Activated B cell treated with CpG ODN at 0.5 μM for 24 hours (primary cell): Measurements from ENCODE around the gene RICTOR. TPM values are rescaled to one million over a fixed set of nuclear protein-coding genes. Genes with fewer than 3 reads are reported as not detected.

ENCODE experiments used
- ATAC-seq: fragments of 200-7000 bp; cut with Tn5 transposase; one replicate; pipeline ENCODE4 v1.10.0; 2021; ENCODE audit warnings: low read depth, mild to moderate bottlenecking, moderate library complexity
- CTCF ChIA-PET: fragments of 350-600 bp; sonication (Branson Sonifier 250); formaldehyde crosslinking; loops from one replicate; lab custom pipeline; 2021; ENCODE audit warnings: antibody characterized with exemption; lab: Charles Lee
- POLR2A ChIA-PET: fragments of 350-600 bp; sonication (Branson Sonifier 250); formaldehyde crosslinking; loops from one replicate; lab custom pipeline; 2021; ENCODE audit warnings: antibody characterized with exemption; lab: Charles Lee
- DNase-seq: peaks from one replicate; pipeline ENCODE4 v3.0.0; 2022
- H3K27ac Mint-ChIP-seq: one replicate; pipeline ENCODE4 v1.8.0; 2020; ENCODE audit warnings: mixed read lengths
- H3K27me3 Mint-ChIP-seq: one replicate; pipeline ENCODE4 v1.8.0; 2021; ENCODE audit warnings: mixed read lengths
- H3K36me3 Mint-ChIP-seq: one replicate; pipeline ENCODE4 v1.8.0; 2021; ENCODE audit warnings: low read depth, mixed read lengths
- H3K4me1 Mint-ChIP-seq: one replicate; pipeline ENCODE4 v1.8.0; 2021; ENCODE audit warnings: mixed read lengths
- H3K4me3 Mint-ChIP-seq: one replicate; pipeline ENCODE4 v1.8.0; 2020; ENCODE audit warnings: mild to moderate bottlenecking, mixed read lengths
- H3K9me3 Mint-ChIP-seq: one replicate; pipeline ENCODE4 v1.8.0; 2020; ENCODE audit warnings: mixed read lengths
- intact Hi-C: fragments of 100-400 bp; cut with micrococcal nuclease; formaldehyde crosslinking; loops from one replicate; pipeline ENCODE4 v1.15.1; 2024
- total RNA-seq: library from RNA; stranded (reverse); gene quantifications from 2 replicates; pipeline ENCODE4 v1.2.3, GENCODE V29; 2022
- TF ChIP-seq, protein P1 (sequence below): fragments of 200-600 bp; IDR thresholded peaks from one replicate; pipeline ENCODE4 v1.8.0; 2022; ENCODE audit warnings: antibody characterized with exemption, mild to moderate bottlenecking

RICTOR gene
- total RNA-seq, 1 donor from 2014 or later: 51.8 TPM

DNA sequence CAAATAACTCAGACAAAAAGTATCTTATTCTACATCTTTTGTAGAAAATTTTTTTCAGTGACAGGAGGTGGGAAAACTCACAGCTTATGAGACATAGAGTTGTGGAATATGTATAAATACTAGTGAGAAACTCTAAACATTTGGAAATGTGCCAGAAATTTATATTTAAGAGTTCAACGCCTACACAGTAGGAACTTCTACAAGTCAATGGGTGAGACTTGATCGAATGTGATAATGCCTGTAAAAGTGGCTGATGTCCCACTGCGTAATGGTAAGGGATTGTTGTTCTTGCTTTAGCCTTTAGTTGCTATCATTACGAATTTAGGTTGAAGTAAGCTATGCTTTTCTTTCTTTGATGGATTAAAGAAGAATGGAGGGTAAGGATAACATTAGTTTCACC is 40.0 kb upstream of the RICTOR start:
- intact Hi-C loops: no loop called here
- DNase-seq: no peak
- ATAC-seq: no peak
- TF ChIP-seq, protein P1, sequence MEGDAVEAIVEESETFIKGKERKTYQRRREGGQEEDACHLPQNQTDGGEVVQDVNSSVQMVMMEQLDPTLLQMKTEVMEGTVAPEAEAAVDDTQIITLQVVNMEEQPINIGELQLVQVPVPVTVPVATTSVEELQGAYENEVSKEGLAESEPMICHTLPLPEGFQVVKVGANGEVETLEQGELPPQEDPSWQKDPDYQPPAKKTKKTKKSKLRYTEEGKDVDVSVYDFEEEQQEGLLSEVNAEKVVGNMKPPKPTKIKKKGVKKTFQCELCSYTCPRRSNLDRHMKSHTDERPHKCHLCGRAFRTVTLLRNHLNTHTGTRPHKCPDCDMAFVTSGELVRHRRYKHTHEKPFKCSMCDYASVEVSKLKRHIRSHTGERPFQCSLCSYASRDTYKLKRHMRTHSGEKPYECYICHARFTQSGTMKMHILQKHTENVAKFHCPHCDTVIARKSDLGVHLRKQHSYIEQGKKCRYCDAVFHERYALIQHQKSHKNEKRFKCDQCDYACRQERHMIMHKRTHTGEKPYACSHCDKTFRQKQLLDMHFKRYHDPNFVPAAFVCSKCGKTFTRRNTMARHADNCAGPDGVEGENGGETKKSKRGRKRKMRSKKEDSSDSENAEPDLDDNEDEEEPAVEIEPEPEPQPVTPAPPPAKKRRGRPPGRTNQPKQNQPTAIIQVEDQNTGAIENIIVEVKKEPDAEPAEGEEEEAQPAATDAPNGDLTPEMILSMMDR: no peak
- CTCF ChIA-PET: no interaction called here
- Mint-ChIP-seq H3K36me3 (no peaks in the 10 kb centered on the region), H3K4me1 (no peaks in the 10 kb centered on the region), H3K27me3 (peaks cover 4% of the 10 kb centered on the region), H3K27ac (no peak overlapping the region), H3K4me3 (no peak overlapping the region), H3K9me3 (no peaks in the 10 kb centered on the region)
- POLR2A ChIA-PET: no interaction called here

DNA sequence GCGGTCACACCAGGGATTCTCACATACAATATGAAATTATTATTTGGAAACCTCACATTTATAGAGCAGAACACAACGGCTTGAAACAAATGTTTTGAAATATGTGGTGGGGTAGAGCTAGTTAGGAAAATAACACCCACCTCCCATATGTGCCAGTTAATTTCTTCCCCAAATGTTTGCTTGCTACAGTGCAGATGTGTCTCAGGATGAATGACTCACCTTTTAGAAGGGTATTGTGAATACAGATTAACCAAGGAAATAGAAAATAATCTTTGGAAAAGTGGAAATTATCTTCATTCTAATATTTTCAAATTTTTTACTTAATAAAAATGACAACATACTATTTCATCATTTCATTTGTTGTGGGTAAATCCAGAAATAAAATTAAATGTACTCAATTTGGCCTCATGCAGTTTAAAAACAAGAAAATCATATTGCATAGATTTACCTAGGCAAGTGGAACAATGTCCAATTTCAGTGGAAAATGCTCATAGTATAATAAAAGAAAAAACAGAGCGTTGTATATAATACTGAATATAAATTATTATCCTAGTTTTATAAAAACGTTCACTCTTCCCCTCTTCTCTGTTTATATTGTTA is 39.3 kb upstream of the RICTOR start:
- ATAC-seq: no peak
- H3K36me3 Mint-ChIP-seq: no peaks in the 10 kb centered on the region

DNA sequence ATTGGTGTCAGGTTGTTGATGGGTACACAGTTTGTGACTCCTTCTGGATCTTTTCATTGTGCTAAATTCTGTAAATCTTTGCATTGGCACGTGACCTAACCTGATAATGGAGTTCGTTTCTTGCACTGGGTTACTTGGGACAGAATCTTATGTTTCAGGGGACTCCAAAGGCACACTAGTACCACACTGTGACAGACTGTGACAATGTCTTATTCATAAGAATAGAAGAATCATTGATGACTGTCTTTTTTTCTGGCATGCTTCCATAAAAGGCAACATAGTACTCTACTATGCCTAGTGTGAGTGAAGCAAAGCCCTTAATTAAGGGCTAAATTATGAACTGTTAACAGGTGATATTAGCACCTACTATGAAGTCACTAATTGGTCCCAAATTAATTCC is 35.4 kb upstream of the RICTOR start:
- no peak overlapping the region for H3K4me3 Mint-ChIP-seq
- no peaks in the 10 kb centered on the region for H3K36me3 Mint-ChIP-seq
- ChIA-PET CTCF (no interaction called here), POLR2A (no interaction called here)
- TF ChIP-seq, protein P1: no peak
- ATAC-seq (no peak), DNase-seq (no peak)
- no peak overlapping the region for H3K27ac Mint-ChIP-seq
- H3K4me1 Mint-ChIP-seq: peaks cover 4% of the 10 kb centered on the region
- no peaks in the 10 kb centered on the region for H3K9me3 Mint-ChIP-seq
- intact Hi-C loops: no loop called here
- H3K27me3 Mint-ChIP-seq: no peaks in the 10 kb centered on the region

More for the DNA sequence above, 39.3 kb upstream of the RICTOR start:
- Mint-ChIP-seq H3K27me3 (peaks cover 4% of the 10 kb centered on the region), H3K27ac (no peak overlapping the region), H3K4me1 (no peaks in the 10 kb centered on the region), H3K9me3 (no peaks in the 10 kb centered on the region), H3K4me3 (no peak overlapping the region)
- intact Hi-C loops: no loop called here
- no peak for DNase-seq
- CTCF ChIA-PET: no interaction called here
- POLR2A ChIA-PET: no interaction called here
- TF ChIP-seq, protein P1: no peak

DNA sequence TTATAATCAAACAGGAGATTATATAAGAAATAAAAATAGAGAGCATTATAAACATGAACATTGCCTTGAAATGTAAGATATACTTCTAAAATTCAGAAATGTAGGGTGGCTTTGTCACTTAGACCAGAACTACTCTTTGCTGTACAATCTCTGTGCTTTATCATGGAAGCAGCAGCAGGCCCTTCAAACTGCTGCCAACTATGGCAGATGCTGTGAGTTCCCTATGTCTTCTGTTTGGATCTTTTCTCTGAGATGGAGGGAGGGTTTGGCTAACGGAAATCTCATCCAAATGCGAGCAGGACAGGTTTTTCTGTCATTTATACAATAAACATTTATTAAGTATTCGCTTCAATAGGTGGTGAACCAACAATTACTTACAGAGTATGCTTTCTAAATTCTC is 34.8 kb upstream of the RICTOR start:
- H3K27ac Mint-ChIP-seq: no peak overlapping the region

DNA sequence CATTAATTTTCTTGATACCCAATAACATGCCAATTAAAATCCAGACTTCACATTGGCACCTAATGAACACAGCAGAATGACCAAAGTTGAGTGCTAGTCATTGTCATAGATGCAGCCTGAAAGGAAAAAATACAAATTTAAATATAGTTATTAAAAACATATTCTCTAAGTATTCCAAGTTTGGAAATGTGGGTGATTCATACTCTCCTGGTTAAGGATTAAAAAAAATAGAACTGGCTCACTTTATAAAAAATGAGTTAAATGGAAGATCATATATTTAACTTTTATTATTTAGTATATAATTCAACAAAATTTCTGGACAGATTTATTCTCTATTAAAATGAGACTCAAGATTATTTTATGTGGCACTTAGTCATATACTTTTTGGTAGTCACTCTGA is 33.2 kb upstream of the RICTOR start:
- ATAC-seq (no peak), DNase-seq (no peak)
- POLR2A ChIA-PET: no interaction called here
- Mint-ChIP-seq H3K4me3 (no peak overlapping the region), H3K36me3 (no peaks in the 10 kb centered on the region), H3K27ac (no peak overlapping the region), H3K4me1 (peaks cover 4% of the 10 kb centered on the region), H3K27me3 (no peaks in the 10 kb centered on the region), H3K9me3 (no peaks in the 10 kb centered on the region)
- CTCF ChIA-PET: no interaction called here
- intact Hi-C loops: no loop called here
- TF ChIP-seq, protein P1: no peak

More for the DNA sequence above, 34.8 kb upstream of the RICTOR start:
- Mint-ChIP-seq H3K9me3 (no peaks in the 10 kb centered on the region), H3K27me3 (no peaks in the 10 kb centered on the region), H3K4me3 (no peak overlapping the region), H3K36me3 (no peaks in the 10 kb centered on the region), H3K4me1 (peaks cover 4% of the 10 kb centered on the region)
- intact Hi-C loops: no loop called here
- ATAC-seq (no peak), DNase-seq (no peak)
- ChIA-PET POLR2A (no interaction called here), CTCF (interaction anchor here (0.6 kb wide), 1 partner anchor 155 kb away, joined by 3 read pairs; no protein-coding TSS in a partner anchor)
- TF ChIP-seq, protein P1: no peak
